Measurements from ENCODE around the gene PLEKHB2.
A peak's percentile ranks its signal among the peaks of the same experiment; 100 is the strongest.
"Not testable (repeated sequence)": the region's sequence is repeated elsewhere in the genome, so short reads cannot be mapped to it uniquely, and the experiment has no call there.

PLEKHB2 gene

DNA sequence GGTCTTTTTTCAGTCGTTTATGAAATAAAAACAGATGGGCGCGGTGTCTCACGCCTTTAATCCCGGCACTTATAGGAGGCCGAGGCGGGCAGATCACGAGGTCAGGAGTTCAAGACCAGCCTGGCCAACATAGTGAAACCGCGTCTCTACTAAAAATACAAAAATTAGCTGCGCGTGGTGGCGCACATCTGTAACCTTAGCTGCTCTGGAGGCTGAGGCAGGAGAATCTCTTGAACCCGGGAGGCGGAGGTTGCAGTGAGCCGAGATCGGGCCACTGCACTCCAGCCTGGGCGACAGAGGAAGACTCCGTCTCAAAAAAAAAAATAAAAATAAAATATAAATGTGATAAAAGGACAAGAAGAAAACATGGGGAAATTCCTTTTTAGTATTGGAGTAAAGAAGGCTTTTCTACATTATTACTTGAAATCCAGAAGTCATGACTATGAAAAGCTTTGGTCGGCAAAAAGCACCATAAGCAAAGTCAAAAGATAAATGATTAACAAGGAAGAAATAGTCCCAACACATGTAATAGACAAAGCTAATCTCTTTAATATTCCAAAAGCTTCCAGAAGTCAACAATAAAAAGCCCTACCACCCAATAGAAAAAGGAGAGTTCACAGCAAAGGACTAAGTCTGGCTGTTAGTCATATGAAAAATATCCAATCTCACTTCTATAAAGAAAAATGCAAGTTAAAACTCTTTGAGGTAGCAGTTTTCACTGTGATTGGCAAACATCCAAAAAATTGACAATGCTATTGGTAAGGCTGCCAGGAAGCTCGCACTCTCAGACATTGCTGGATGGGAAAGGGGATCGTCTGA, 10.5 kb upstream of the PLEKHB2 start:
- DNase-seq: no peak

DNA sequence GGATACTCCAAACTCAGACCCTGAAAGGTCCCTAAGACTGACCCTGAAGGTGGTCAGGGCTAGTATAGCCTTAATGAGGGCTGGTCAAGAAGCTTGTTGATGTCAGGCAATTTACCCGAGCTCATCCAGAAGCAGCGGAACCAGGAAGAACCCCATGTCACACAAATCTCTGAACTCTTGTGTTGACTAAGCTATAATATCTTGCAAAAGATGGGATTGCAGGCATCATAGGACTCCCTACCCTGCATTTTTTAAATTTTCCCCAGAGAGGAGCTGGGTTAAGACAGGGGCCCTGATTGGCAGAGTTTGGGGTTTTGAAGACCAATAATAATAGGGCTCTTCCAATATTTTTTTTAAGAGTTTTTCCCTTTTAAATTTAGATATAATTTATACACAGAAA, 2.0 kb upstream of the PLEKHB2 start:
- DNase-seq: no peak

DNA sequence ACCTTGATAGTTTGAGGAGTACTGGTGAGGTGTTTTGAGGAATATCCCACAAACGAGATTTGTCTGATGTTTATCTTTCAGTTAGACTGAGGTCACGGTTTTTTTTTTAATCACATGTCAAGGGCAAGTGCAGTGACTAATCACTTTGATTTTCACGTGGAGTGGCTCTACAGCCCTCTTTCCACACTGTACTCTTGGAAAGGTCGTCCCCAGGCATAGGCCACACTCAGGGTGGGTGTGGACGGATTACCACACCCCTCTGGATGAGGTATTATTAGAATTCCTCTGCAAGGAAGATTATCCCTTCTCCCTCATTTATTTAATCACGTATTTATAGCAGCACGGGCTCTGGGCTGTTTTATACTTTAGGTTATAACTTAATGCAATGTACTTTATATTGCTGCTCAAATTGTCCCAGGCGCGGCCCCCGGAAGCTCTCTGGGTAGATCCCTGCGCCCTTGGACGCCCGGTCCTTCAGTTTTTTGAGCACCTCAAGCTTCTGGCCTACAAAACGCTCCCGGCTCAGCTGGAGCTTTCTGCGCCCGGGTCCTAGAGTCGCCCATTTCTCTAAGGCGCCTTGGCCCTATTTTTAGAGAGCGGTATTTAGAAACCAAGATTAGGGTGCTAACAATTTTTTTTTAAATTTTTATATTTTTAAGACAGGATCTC, 515 bp upstream of the PLEKHB2 start:
- DNase-seq: peak; percentile 10

DNA sequence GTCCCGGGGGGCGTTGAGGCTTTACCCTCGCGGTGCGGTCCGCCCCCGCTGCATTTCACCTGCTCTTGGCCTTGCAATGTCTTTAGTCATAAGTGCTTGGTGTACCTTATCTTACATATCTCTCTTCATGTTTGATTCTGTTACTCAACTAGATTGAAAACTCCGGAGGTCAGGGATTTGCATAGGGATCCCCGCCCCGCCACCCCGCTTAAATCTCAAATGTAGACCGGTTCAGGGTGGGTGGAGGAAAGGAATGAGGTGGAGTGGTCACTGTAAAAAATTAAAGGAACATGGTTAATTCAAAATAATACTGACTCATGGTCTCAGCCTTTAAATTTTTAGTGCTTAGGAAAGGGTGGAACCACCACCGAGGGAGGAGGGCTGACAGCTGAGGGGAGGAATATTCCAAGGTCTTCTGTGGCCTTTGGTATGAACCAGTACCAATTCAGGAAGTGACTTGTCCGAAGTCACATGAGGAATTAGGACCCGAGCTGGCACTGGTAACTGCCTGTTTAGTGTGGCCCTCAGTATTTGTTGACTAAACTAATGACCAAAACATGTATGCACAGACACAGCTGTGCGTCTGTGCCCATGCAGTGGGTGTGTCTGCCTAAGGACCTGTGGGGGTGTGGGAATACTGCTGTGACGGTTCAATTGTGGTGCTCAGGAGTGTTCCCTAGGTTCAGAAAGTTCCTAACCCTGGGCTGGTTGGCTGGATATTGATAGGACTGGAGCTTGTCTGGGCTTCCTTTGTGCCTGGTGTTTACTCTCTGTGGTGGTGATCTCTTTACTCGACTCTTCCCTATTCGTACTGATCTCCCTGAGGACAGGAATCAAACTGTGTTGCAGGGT, 1.0 kb downstream of the PLEKHB2 start:
- DNase-seq: peak; percentile 8

DNA sequence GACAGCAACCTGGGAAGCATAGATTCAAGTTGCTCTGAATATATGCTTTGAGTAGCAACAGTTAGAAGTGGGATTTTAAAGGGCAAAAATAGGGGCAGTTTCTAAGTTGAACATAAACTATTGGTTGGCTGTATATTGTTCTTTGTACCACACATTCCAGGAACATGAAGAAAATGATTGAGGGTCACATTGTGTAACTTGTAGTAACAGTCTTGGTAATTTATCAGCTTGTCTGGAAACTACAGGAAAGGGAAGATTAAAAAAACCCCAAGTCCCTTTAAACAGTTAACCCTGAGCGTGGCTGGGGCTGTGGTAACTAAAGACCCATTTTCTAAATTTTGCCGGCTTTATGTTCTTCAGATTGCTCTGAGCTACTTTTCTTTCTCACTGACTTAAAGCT, 7.4 kb downstream of the PLEKHB2 start:
- no peak for DNase-seq

DNA sequence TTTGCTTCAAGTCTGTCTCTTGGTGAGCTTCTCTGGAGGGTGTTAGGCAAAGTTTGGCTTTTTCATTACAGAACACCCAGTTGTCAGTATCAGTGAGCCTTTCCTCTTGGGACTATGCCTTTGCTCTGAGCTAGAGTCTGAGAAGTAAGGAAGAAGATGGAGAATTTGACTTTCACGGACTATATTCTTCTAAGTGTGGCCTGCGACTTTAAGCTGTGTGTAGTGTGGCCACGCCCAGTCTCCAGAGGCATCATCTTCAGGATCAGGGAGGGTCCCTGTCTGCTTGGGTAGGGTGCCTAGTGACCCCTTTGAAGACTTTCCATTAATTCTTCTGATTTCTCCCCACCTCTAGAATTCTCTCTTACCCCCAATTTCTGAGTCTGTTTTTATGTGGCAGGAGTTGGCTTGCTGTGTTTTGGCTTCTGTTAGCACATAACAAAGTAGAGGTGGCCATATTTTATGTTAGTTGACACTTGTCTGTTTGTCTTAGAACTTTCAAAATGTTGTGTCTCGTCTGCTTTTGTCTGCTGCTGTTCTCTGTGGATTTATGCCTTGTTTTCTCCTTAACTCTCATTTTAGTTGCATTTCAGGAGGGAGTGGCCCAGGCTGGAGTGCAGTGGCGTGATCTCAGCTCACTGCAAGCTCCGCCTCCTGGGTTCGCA, 8.6 kb downstream of the PLEKHB2 start:
- DNase-seq: no peak

DNA sequence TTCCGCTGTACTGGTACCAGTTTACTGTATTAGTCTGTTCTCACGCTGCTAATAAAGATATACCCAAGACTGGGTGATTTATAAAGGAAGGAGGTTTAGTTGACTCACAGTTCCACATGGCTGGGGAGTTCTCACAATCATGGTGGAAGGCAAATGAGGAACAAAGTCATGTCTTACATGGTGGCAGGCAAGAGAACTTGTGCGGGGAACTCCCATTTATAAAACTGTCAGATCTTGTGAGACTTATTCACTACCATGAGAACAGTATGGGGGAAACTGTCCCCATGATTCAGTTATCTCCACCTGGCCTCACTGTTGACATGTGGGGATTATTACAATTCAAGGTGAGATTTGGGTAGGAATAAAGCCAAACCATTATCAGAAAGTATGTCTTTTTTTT, 9.8 kb downstream of the PLEKHB2 start:
- not testable (repeated sequence) for DNase-seq

DNA sequence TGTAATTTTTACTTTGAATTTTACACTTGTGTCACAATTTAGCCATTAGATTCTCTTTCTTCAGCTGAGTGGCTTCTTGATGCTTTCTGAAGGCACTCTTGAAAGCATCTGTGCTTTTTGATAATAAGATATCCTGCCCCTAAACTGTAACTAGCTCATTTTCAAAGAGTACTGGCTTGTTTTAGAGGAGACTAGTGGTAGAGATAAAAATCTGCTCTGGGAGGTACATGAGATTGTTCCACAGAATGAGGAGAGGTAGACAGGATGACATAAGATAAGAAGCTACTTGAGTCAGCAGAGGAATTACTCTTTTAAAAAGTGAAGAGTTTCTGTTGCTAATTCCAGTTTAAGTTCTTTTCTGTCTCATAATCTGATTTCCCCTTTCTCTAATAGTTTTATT, 10.6 kb downstream of the PLEKHB2 start:
- no peak for DNase-seq

DNA sequence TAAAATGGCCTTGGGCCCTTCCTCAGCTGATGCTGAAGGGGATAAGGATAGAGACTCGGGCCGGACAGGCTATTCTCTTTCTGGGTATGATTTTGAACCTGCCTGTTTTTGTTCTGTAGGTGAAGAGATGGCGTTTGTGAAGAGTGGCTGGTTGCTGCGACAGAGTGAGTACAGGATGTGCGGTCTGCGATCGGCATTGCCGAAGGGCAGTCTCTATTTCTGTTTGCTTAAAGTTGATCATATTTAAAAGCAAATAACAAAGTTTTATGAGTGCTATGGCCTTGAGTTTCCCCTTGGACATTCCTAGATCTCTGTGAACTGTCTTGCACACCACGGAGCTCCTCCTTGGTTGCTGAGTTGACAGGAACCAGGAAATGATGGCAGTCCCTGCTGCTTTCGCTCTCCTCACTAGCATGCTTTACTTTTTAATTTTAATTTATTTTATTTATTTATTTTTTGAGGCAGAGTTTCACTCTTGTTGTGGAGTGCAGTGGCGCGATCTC, 15.7 kb downstream of the PLEKHB2 start:
- DNase-seq: no peak

DNA sequence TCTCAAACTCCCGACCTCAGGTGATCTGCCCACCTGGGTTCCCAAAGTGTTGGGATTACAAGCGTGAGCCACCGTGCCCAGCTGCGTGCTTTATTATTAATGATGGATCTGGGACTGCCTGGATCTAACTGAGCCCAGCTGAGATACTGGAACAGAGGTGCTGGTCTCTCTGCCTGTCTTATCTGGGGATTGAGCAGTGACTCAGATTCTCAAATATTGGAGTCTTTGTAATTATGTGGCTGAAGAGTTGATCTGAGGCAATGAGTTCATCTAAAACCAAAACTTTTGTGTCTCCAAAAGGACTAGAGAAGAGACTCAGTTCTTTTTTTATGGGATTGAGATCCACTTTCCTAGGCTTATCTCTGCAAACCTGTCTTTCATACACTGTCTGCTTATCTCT, 16.3 kb downstream of the PLEKHB2 start:
- no peak for DNase-seq

DNA sequence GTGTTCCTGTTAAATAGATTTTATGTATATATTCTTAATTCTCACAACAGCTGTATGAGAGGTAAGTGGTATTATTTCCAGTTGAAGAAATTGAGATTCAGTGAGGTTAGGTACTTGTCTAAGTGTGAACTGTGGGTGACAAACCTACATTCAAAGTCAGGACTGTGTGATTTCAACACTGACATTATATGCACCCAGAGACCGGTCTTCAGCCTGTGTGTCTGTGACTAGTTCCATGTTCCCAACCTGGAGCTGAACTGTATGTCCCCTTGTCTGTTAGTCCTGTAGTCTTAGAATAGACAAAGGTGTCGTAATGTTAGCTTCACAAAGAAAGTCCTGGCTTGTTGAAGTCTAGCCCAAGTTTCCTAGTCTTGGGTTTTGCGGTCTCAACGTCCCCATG, 17.4 kb downstream of the PLEKHB2 start:
- no peak for DNase-seq

DNA sequence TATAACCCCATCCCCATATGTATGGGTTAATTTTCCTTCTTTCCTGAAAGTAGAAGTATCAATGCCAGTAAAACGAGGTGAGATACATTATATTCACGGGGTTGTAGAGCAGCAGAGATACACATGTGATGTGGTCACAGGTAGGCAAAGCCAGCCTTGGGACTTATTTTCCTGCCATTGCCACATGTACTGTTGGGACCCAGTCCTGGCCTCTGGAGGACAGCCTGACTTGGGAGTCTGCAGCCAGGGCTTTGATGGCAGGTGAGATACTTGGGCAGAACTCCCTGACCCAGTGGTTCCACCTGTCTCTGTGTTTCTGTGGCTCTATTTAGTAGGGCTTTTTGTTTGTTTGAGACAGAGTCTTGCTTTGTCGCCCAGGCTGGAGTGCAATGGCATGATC, 18.1 kb downstream of the PLEKHB2 start:
- DNase-seq: no peak

DNA sequence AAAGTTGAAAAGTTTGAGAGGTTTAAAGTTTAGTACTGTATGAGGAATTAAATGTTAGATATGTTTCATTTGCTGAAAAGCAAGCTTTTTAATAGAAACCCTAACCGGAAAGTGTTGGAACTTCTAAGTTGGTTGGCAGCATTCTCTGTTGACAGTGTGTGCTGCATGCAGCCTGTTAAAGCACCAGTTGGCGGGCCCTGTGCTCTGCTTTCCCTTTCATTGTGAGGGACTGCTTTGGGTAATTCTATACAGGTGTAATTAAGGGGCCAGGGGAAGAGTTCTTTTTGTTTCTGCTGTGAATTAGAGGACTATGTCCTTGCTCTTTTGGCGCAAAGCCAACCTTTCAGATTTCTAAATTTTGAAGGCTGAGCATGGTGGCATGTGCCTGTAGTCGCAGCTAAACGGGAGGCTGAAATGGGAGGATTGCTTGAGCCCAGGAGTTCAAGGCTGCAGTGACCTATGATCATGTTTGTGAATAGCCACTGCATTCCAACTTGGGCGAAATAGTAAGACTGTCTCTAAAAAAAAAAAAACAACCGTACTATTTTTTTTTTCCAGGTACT, 20.1 kb downstream of the PLEKHB2 start:
- DNase-seq: no peak

DNA sequence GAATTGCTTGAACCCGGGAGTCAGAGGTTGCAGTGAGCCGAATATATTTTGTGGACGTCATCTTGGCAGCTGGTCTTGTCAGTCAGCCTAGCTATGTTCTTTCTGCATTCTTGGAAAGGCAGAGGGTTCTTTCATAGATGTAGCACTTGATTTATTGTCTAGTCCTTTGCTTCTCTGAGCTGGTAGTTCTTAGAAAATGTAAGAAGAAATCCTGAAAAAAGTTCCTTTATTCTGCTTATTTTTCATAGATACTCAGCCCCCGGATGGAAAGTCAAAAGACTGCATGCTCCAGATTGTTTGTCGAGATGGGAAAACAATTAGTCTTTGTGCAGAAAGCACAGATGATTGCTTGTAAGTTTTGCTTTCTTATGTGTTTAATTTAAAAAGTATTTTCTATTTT, 21.3 kb downstream of the PLEKHB2 start:
- no peak for DNase-seq

DNA sequence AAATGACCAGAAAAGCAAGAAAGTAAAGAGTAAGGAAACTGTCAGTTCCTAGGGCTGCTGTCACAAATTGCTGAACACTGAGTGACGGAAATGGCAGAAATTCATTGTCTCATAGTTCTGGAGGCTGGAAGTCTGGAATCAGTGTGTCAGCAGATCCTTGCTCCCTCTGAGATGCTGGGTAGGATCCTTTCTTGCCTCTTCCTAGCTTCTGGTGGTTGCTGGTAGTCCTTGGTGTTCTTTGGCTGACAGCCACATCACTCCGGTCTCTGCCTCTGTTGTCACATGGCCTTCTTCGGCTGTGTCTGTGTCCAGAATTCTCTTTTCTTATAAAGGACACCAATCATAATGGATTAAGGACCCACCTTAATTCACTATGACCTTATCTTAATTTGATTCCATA, 21.9 kb downstream of the PLEKHB2 start:
- no peak for DNase-seq

DNA sequence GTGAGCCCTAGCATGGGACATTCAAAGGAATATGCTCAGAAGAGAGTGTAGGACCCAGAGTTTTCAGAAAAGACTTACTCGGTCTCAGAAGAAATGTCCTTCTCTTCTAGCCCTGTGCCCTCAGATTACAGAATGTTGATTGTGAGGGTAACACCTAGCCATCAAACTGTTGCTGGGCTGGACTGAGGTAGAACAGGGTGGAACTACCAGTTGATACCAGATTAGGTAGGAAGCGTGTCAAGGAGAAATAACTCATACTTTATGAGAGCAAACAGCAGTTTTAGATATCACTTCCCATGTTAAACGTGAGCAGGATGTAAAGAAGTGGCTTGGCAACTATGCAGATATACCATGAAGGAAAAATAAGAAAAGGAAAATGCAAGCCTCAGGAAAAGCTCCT, 22.8 kb downstream of the PLEKHB2 start:
- no peak for DNase-seq

DNA sequence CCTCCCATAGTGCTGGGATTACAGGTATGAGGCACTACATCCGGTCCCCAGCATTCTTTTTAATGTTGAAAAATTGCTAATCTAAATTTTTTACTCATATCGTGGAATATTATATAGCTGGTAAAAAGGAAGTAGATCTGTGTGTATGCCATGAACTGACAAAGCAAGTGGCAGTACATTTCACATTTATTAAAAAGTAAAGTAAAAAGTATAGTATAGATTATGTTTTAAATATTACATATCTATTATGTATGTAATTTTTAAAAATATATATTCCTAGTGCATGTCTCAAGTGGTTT, 25.1 kb downstream of the PLEKHB2 start:
- no peak for DNase-seq

DNA sequence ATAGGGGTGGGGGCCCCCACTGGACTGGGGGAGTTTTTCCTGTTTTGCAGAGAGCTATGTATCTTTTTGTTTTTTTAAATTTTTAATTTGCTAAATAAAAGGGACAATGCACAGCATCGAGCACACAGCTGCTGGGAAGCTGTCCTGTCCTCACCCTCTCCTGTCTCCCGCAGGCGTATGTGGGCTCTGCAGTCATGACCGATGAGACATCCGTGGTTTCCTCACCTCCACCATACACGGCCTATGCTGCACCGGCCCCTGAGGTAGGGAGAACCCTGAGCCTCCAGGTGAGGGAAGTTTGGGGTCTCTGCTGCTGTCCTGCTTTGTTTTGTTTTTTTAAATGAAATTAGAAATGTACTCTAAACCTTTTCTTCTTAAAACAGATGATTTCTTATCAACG, 27.6 kb downstream of the PLEKHB2 start:
- DNase-seq: no peak

DNA sequence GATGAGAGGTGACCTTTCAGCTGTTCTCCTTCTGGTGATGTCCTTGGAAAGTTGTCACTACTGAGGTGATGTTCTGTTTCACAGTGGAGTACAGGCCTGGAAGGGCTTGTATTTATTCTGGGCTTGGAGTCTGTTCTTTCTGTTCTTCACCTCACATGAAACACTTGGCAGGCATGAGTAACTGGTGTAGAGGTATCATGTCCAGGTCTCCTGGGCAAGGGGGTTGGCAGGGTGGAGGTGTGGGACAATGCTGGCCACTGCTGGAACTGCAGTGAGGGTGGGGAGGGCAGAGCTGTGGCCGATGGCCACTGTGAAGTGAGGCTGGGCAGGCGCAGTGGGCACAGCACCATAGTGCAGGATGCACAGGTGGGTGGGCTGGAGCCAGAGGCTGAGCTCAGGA, 35.4 kb downstream of the PLEKHB2 start:
- DNase-seq: no peak

DNA sequence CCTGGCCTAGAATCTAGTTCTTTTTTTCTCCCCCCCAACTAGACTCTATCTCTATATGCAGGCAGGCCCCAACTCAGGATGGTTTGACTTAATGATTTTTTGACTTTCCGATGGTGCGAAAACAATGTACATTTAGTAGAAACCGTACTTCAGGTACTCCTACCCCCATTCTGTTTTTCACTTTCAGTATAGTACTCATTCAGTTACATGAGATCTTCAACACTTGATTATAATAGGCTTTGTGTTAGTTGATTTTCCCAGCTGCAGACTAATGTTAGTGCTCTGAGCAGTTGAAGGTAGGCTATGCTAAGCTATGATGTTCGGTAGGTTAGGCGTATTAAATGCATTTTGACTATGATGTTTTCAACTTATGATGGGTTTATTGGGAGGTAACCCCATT, 37.7 kb downstream of the PLEKHB2 start:
- no peak for DNase-seq

DNA sequence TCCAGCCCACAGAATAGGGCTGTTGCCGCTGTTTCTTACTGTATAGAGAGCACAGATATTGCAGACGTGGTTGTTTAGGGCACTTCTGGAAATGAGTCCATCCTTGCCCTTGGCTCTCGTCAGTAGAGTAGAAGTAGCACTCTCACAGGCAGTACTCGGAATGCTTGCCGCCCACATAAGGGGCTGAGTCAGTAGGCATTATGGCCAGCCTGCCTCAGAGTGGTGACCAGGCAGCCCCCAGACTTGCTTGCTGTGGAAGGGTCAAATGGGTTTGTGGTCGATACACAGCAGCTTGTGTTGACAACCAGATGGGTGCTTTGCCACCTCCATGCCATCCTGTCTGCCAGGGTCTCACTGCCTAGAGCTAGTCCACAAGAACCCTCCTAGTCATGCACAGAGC, 38.7 kb downstream of the PLEKHB2 start:
- no peak for DNase-seq

DNA sequence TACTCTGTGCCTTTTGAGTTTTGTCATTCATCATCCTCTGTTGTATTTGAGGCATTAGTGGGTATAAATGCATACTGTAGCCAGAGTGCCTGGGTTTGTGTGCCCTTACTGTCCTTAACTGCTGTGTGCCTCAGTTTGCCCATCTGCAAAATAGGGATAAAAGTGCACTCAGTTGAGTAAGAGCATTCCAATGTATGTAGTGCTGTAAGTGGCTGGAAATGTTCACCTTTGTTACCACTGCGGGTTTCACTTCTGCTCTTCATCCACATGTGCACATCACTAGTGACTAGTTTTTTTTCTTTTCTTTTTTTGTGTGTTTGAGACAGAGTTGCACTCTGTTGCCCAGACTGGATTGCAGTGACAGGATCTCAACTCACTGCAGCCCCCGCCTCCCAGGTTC, 39.9 kb downstream of the PLEKHB2 start:
- no peak for DNase-seq

DNA sequence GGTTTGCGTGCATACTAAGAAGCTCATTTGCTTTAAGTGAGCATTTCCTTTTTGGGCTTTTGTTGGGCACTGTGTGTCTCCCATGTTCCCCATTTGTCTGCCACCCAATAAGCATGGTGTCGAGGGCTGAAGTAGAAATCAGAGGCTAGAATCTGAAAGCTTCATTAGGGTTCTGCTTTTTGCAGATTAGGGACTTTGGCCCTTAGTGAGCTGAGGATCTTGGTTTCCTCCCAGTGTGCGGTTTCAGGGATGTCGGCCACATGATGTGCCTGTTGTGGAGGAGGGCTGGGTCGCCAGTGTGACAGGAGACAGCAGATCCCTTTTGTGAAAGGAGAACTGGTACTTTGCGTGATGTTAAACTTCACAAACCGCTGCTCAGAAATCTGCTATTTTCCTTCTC, 41.1 kb downstream of the PLEKHB2 start:
- DNase-seq: no peak

Measured in T1000 (cell line).